GM12878 (cell line): ENCODE results near the gene PMPCA. TPM values are rescaled to one million over a fixed set of nuclear protein-coding genes. Genes with fewer than 3 reads are reported as not detected.
A peak's percentile ranks its signal among the peaks of the same experiment; 100 is the strongest.

ENCODE experiments used
- ATAC-seq: fragments of 200-7000 bp; cut with Tn5 transposase; 3 replicates; pipeline ENCODE4 v1.9.1; 2020; ENCODE audit warnings: mild to moderate bottlenecking, moderate library complexity
- BruUV-seq: library from RNA; stranded (reverse); fragments of 400-500 nt; replicated peaks from 2 replicates; lab custom pipeline; 2021; lab: Mats Ljungman, UMichigan
- CTCF ChIA-PET: fragments of 300-600 bp; sonication (Branson Sonifier 250); formaldehyde crosslinking; extraction: SDS; loops from one replicate; lab custom pipeline; 2021; ENCODE audit warnings: inconsistent platforms; lab: Yijun Ruan, JAX
- POLR2A ChIA-PET: fragments of 350-600 bp; formaldehyde crosslinking; extraction: SDS; loops from one replicate; lab custom pipeline; 2021; ENCODE audit warnings: inconsistent platforms; lab: Charles Lee
- RAD21 ChIA-PET: fragments of 300-600 bp; sonication (Branson Sonifier 250); formaldehyde crosslinking; loops from one replicate; lab custom pipeline; 2023; ENCODE audit warnings: antibody characterized with exemption; ENCODE audit not compliant: unreplicated experiment; lab: Charles Lee
- SMC1A ChIA-PET: fragments of 300-600 bp; sonication (Branson Sonifier 250); formaldehyde crosslinking; loops from one replicate; lab custom pipeline; 2023; ENCODE audit not compliant: unreplicated experiment, uncharacterized antibody; lab: Charles Lee
- DNase-seq: peaks from one replicate; pipeline ENCODE4 v3.0.0-alpha.2; 2011; ENCODE audit warnings: low read depth, low spot score
- FAIRE-seq: peaks from 3 replicates; lab custom pipeline; 2011; peaks lifted over from hg19 to GRCh38; lab: Jason Lieb, UNC
- H2AFZ ChIP-seq: 2 replicates; pipeline ENCODE4 v1.6.0; 2011; ENCODE audit warnings: low read depth, low read length, control low read depth; ENCODE audit not compliant: control insufficient read depth
- H3K27ac ChIP-seq: 2 replicates; pipeline ENCODE4 v1.5.1; 2011; ENCODE audit warnings: control low read depth; ENCODE audit not compliant: control insufficient read depth, insufficient read depth
- H3K27me3 ChIP-seq, 2 experiments: replicated peaks in 1 of 2; 2 replicates each; pipeline versions ENCODE4 v1.6.0 to v1.6.1; 2011; ENCODE audit warnings: low read length in 1 of 2; ENCODE audit not compliant: control insufficient read depth in 2 of 2, insufficient read depth in 2 of 2
- H3K36me3 ChIP-seq, 2 experiments: 2 replicates each; pipeline ENCODE4 v1.5.1; 2011; ENCODE audit warnings: low read length in 1 of 2; ENCODE audit not compliant: control insufficient read depth in 2 of 2, insufficient read depth in 2 of 2
- H3K4me1 ChIP-seq: 2 replicates; pipeline ENCODE4 v1.6.1; 2011; ENCODE audit warnings: mild to moderate bottlenecking, low read length, moderate library complexity, mixed read lengths; ENCODE audit not compliant: control insufficient read depth, insufficient read depth
- H3K4me2 ChIP-seq: 2 replicates; pipeline ENCODE4 v1.6.0; 2011; ENCODE audit warnings: control low read depth; ENCODE audit not compliant: control insufficient read depth, insufficient read depth
- H3K4me3 ChIP-seq: fragments of 200-600 bp; sonication (generic); 2 replicates; pipeline ENCODE4 v1.5.1; 2016
- H3K79me2 ChIP-seq: 2 replicates; pipeline ENCODE4 v1.6.0; 2011; ENCODE audit warnings: low read length; ENCODE audit not compliant: control insufficient read depth, insufficient read depth
- H3K9ac ChIP-seq: 2 replicates; pipeline ENCODE4 v1.8.0; 2011; ENCODE audit warnings: low read length, control low read depth, mixed read lengths; ENCODE audit not compliant: control insufficient read depth, insufficient read depth
- H3K9me3 ChIP-seq: replicated peaks from 3 replicates; pipeline ENCODE4 v1.5.1; 2011; ENCODE audit warnings: mild to moderate bottlenecking, low read length; ENCODE audit not compliant: control insufficient read depth, insufficient read depth
- H4K20me1 ChIP-seq: 2 replicates; pipeline ENCODE4 v1.6.0; 2011; ENCODE audit not compliant: control insufficient read depth, insufficient read depth
- ATF7 ChIP-seq: fragments of 450-650 bp; IDR thresholded peaks from 2 replicates; pipeline ENCODE4 v1.6.1; 2016; ENCODE audit warnings: low read depth, mild to moderate bottlenecking
- BCL11A ChIP-seq: IDR thresholded peaks from 2 replicates; pipeline ENCODE4 v1.6.1; 2011; ENCODE audit warnings: low read depth, low read length
- BHLHE40 ChIP-seq, 2 experiments: fragments of 450-650 bp in 1 of 2; IDR thresholded peaks; 2 replicates each; pipeline ENCODE4 v1.6.1; 2011 to 2017; ENCODE audit warnings: low read depth in 2 of 2, borderline replicate concordance in 1 of 2, improper control_type of control experiment in 1 of 2, low read length in 1 of 2, mild to moderate bottlenecking in 1 of 2
- BMI1 ChIP-seq: fragments of 450-650 bp; IDR thresholded peaks from 2 replicates; pipeline ENCODE4 v1.6.1; 2016; ENCODE audit warnings: mild to moderate bottlenecking, moderate library complexity, borderline replicate concordance
- CBX5 ChIP-seq: sonication (generic); IDR thresholded peaks from 2 replicates; pipeline ENCODE4 v1.6.1; 2016; ENCODE audit warnings: low read depth, moderate library complexity, mild to moderate bottlenecking, inconsistent platforms
- CHD2 ChIP-seq: IDR thresholded peaks from 2 replicates; pipeline ENCODE4 v1.6.1; 2011; ENCODE audit warnings: low read depth, low read length, improper control_type of control experiment, borderline replicate concordance
- CHD4 ChIP-seq: fragments of 200-600 bp; sonication (generic); IDR thresholded peaks from 2 replicates; pipeline ENCODE4 v1.6.1; 2016; ENCODE audit warnings: mild to moderate bottlenecking
- EP300 ChIP-seq, 2 experiments: fragments of 150-350 bp in 1 of 2; IDR thresholded peaks; 2 replicates each; pipeline ENCODE4 v1.6.1; 2011 to 2012; ENCODE audit warnings: low read depth in 2 of 2, low read length in 2 of 2, borderline replicate concordance in 1 of 2, improper control_type of control experiment in 1 of 2, inconsistent platforms in 1 of 2; ENCODE audit not compliant: control insufficient read depth in 1 of 2
- JUND ChIP-seq: IDR thresholded peaks from 2 replicates; pipeline ENCODE4 v1.6.1; 2012; ENCODE audit warnings: low read depth, mild to moderate bottlenecking, low read length, improper control_type of control experiment, moderate library complexity
- KAT2A ChIP-seq: conservative IDR thresholded peaks from 2 replicates; pipeline ENCODE4 v1.6.1; 2011; ENCODE audit warnings: low read depth, low read length; ENCODE audit not compliant: control insufficient read depth
- MAX ChIP-seq: IDR thresholded peaks from 2 replicates; pipeline ENCODE4 v1.6.1; 2012; ENCODE audit warnings: low read depth, low read length, improper control_type of control experiment
- NBN ChIP-seq: fragments of 450-650 bp; IDR thresholded peaks from 2 replicates; pipeline ENCODE4 v1.6.1; 2016
- NFIC ChIP-seq: IDR thresholded peaks from 2 replicates; pipeline ENCODE4 v1.6.1; 2012; ENCODE audit warnings: low read depth, mild to moderate bottlenecking, inconsistent platforms, low read length, moderate library complexity
- RFX5 ChIP-seq: IDR thresholded peaks from 2 replicates; pipeline ENCODE4 v1.6.1; 2011; ENCODE audit warnings: low read depth, low read length, improper control_type of control experiment
- RUNX3 ChIP-seq: IDR thresholded peaks from 2 replicates; pipeline ENCODE4 v1.6.1; 2012; ENCODE audit warnings: low read length, inconsistent platforms
- SMARCA5 ChIP-seq: fragments of 450-650 bp; IDR thresholded peaks from 2 replicates; pipeline ENCODE4 v1.6.1; 2017; ENCODE audit warnings: mild to moderate bottlenecking
- SMC3 ChIP-seq: IDR thresholded peaks from 2 replicates; pipeline ENCODE4 v1.6.1; 2011; ENCODE audit warnings: low read length, improper control_type of control experiment, borderline replicate concordance
- SPI1 ChIP-seq: IDR thresholded peaks from 2 replicates; pipeline ENCODE4 v1.6.1; 2011; ENCODE audit warnings: low read depth, mild to moderate bottlenecking, low read length, moderate library complexity, borderline replicate concordance; ENCODE audit not compliant: insufficient read depth
- SRF ChIP-seq, 2 experiments: IDR thresholded peaks; 2 replicates each; pipeline ENCODE4 v1.6.1; 2011; ENCODE audit warnings: low read depth in 2 of 2, low read length in 2 of 2, mild to moderate bottlenecking in 1 of 2, moderate library complexity in 1 of 2
- TCF7 ChIP-seq: IDR thresholded peaks from 2 replicates; pipeline ENCODE4 v1.6.1; 2014; ENCODE audit warnings: antibody characterized with exemption, borderline replicate concordance
- WRNIP1 ChIP-seq: IDR thresholded peaks from 2 replicates; pipeline ENCODE4 v1.6.1; 2011; ENCODE audit warnings: low read depth, low read length, improper control_type of control experiment, borderline replicate concordance
- ZNF217 ChIP-seq: fragments of 450-650 bp; IDR thresholded peaks from 2 replicates; pipeline ENCODE4 v1.6.1; 2017; ENCODE audit warnings: antibody characterized with exemption, mild to moderate bottlenecking
- ZNF274 ChIP-seq: IDR thresholded peaks from one replicate; pipeline ENCODE4 v1.8.0; 2011; ENCODE audit not compliant: insufficient read length, insufficient read depth
- ZNF384 ChIP-seq: IDR thresholded peaks from 2 replicates; pipeline ENCODE4 v1.6.1; 2012; ENCODE audit warnings: low read depth, mild to moderate bottlenecking, low read length, improper control_type of control experiment, borderline replicate concordance
- WGBS: methylation state at CpG from one replicate; pipeline ENCODE4 v1.1.6; 2016; ENCODE audit warnings: low lambda C conversion rate; ENCODE audit not compliant: insufficient replicate concordance, insufficient coverage; ENCODE audit errors: missing lambda C conversion rate; 5-methylcytosine and 5-hydroxymethylcytosine counted together
- in situ Hi-C: fragments of 300-500 bp; cut with MboI; formaldehyde crosslinking; loops from 9 replicates; pipeline ENCODE4 v1.14.3; 2018; ENCODE audit warnings: mixed read lengths
- intact Hi-C: fragments of 100-400 bp; cut with micrococcal nuclease; formaldehyde crosslinking; loops from one replicate; pipeline ENCODE4 v1.14.2; 2022; ENCODE audit not compliant: unreplicated experiment
- polyA plus RNA-seq, 11 experiments: library from polyadenylated mRNA; depleted of rRNA in 4 of 11; unstranded in 6 of 11; stranded (reverse) in 5 of 11; fragments of >200 nt; fragmentation: Nextera tagmentation in 4 of 11; fragmentation: Illumina TruSeq in 1 of 11; extraction: Ambion mirVana in 4 of 11; extraction: Trizol in 1 of 11; gene quantifications; 1 replicate in 1 of 11; 2 replicates in 10 of 11; pipeline versions ENCODE4 v1.2.1 to v1.2.3, GENCODE V29; 2011 to 2016; ENCODE audit warnings: inconsistent platforms in 2 of 11, missing spikeins in 2 of 11, low read depth in 1 of 11
- total RNA-seq, 4 experiments: library from RNA; depleted of rRNA in 3 of 4; stranded (reverse); fragments of >200 nt in 3 of 4; fragmentation: Illumina TruSeq in 1 of 4; extraction: Trizol in 1 of 4; gene quantifications; 2 replicates each; pipeline versions ENCODE4 v1.2.1 to v1.2.3, GENCODE V29; 2013 to 2021
- TF ChIP-seq, protein P1 (sequence below): fragments of 450-650 bp; IDR thresholded peaks from 2 replicates; pipeline ENCODE4 v1.6.1; 2017; ENCODE audit warnings: borderline replicate concordance

The PMPCA gene
- total and polyA plus RNA-seq, 10 of the 15 experiments (the other 5 are each of a cell fraction or from before 2014, with no cell fraction given), result 8.1 to 137 (median 75.7) TPM

- SMC1A ChIA-PET, result interaction anchor here (1.3 kb wide), 1 partner anchor 9 kb away, joined by 3 read pairs; no protein-coding TSS in a partner anchor
- CTCF ChIA-PET, result interaction anchor here (1.3 kb wide), 1 partner anchor 91 kb away, joined by 4 read pairs; no protein-coding TSS in a partner anchor
- Histone ChIP-seq H3K9me3 (no peaks in the 10 kb centered on the region), H3K4me3 (no peak overlapping the region), H3K27me3 (no peaks in the 10 kb centered on the region), H3K4me1 (no peaks in the 10 kb centered on the region), H3K27ac (no peak overlapping the region), H3K36me3 (peaks cover 14 to 34% of the 10 kb centered on the region in 2 experiments; a peak in 3 of 4 replicates), H4K20me1 (no peaks in the 10 kb centered on the region), H3K9ac (no peak overlapping the region), H3K4me2 (no peak overlapping the region), H3K79me2 (no peaks in the 10 kb centered on the region), H2AFZ (no peak overlapping the region)
- POLR2A ChIA-PET, result interaction anchor here (1.0 kb wide), 1 partner anchor 13 kb away, joined by 3 read pairs; no protein-coding TSS in a partner anchor
- ATAC-seq (no peak), FAIRE-seq (peak; percentile 7), DNase-seq (no peak)
- BruUV-seq, result no TSS peak
- RAD21 ChIA-PET, result no interaction called here
- intact Hi-C loops (no loop called here), in situ Hi-C loops (no loop called here)
- 78% methylated on average over 11 of the region's 11 CpGs for WGBS
- no peak for TF ChIP-seq ZNF217
- TF ChIP-seq SMARCA5, result no peak
- TF ChIP-seq BHLHE40 (IDR thresholded peaks at IDR 0.05; ENCODE audit: borderline replicate concordance in 1 of 2, low read depth in 2 of 2, low read length in 1 of 2), result peak in 1 of 2 experiments; percentile 41; a peak in 2 of 4 replicates
- TF ChIP-seq CHD2, result no peak
- TF ChIP-seq TCF7, result peak; percentile 81; the same call in 1 of the 2 replicates
- no peak for TF ChIP-seq NFIC
- no peak for TF ChIP-seq JUND
- TF ChIP-seq EP300 (IDR thresholded peaks at IDR 0.05; ENCODE audit: borderline replicate concordance in 1 of 2, control insufficient read depth in 1 of 2, low read depth in 2 of 2, low read length in 2 of 2), result no peak
- no peak for TF ChIP-seq SMC3
- no peak for TF ChIP-seq SRF (IDR thresholded peaks at IDR 0.05; ENCODE audit: low read depth in 2 of 2, low read length in 2 of 2)
- TF ChIP-seq RUNX3, result peak; percentile 95
- TF ChIP-seq, protein P1, sequence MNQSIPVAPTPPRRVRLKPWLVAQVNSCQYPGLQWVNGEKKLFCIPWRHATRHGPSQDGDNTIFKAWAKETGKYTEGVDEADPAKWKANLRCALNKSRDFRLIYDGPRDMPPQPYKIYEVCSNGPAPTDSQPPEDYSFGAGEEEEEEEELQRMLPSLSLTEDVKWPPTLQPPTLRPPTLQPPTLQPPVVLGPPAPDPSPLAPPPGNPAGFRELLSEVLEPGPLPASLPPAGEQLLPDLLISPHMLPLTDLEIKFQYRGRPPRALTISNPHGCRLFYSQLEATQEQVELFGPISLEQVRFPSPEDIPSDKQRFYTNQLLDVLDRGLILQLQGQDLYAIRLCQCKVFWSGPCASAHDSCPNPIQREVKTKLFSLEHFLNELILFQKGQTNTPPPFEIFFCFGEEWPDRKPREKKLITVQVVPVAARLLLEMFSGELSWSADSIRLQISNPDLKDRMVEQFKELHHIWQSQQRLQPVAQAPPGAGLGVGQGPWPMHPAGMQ, result no peak
- TF ChIP-seq ZNF384, result no peak
- TF ChIP-seq KAT2A, result no peak
- no peak for TF ChIP-seq ZNF274
- TF ChIP-seq CHD4, result no peak
- no peak for TF ChIP-seq WRNIP1
- no peak for TF ChIP-seq MAX
- TF ChIP-seq SPI1, result peak; percentile 42; the same call in 1 of the 2 replicates
- TF ChIP-seq ATF7, result no peak
- no peak for TF ChIP-seq RFX5
- TF ChIP-seq CBX5, result no peak
- no peak for TF ChIP-seq NBN
- TF ChIP-seq BCL11A, result no peak
- no peak for TF ChIP-seq BMI1
These were observed 25.4 kb upstream of the PMPCA start for GRCh38 chr9:136385015-136385414.
